Spleen (tissue), 7 donors: ENCODE results near the gene PLCB2.

ENCODE experiments used
- CTCF ChIP-seq, 11 experiments: fragments of 200-600 bp in 7 of 11; fragments of 450-650 bp in 4 of 11; sonication (generic) in 4 of 11; IDR thresholded peaks in 8 of 11; conservative IDR thresholded peaks in 3 of 11; 1 replicate in 7 of 11; 2 replicates in 4 of 11; pipeline versions ENCODE4 v1.4.0 to v1.8.0; 2016 to 2021; ENCODE audit warnings: antibody characterized with exemption in 11 of 11, inconsistent platforms in 4 of 11, mild to moderate bottlenecking in 1 of 11
- POLR2A ChIP-seq, 3 donors: fragments of 450-650 bp; IDR thresholded peaks; one replicate each; pipeline ENCODE4 v1.5.1; 2017; ENCODE audit warnings: antibody characterized with exemption in 3 of 3, mild to moderate bottlenecking in 1 of 3
- donor health status: DM: no; HTN: no; CAD: no; lungs with moderate emphysema.
- donor health status: DM: no; HTN: no; CAD: no.
- donor health status: DM: no; HTN: no; CAD: no.

GRCh38 chr15:40328751-40329150 lies 21.0 kb upstream of the PLCB2 start:
- TF ChIP-seq CTCF (IDR thresholded peaks at IDR 0.05 in 8 of 11, conservative IDR thresholded peaks at IDR 0.05 in 3 of 11) (no peak), POLR2A (IDR thresholded peaks at IDR 0.05) (no peak)
